Glutamatergic neuron (in vitro differentiated cells): ENCODE results near the gene SLC25A13. TPM values are rescaled to one million over a fixed set of nuclear protein-coding genes. Genes with fewer than 3 reads are reported as not detected.

Source experiments
- DNase-seq: peaks from one replicate; pipeline ENCODE4 v3.0.0; 2022
- H3K27ac Mint-ChIP-seq: one replicate; pipeline ENCODE4 v1.8.0; 2020; ENCODE audit warnings: mild to moderate bottlenecking, mixed read lengths, inconsistent platforms; ENCODE audit not compliant: unreplicated experiment
- H3K27me3 Mint-ChIP-seq: one replicate; pipeline ENCODE4 v1.8.0; 2020; ENCODE audit warnings: mild to moderate bottlenecking, moderate library complexity, mixed read lengths, inconsistent platforms; ENCODE audit not compliant: unreplicated experiment
- H3K36me3 Mint-ChIP-seq: one replicate; pipeline ENCODE4 v1.8.0; 2020; ENCODE audit warnings: mild to moderate bottlenecking, mixed read lengths, inconsistent platforms; ENCODE audit not compliant: unreplicated experiment
- H3K4me1 Mint-ChIP-seq: one replicate; pipeline ENCODE4 v1.8.0; 2020; ENCODE audit warnings: mild to moderate bottlenecking, low read depth, mixed read lengths, inconsistent platforms; ENCODE audit not compliant: unreplicated experiment
- H3K4me3 Mint-ChIP-seq: one replicate; pipeline ENCODE4 v1.8.0; 2020; ENCODE audit warnings: mild to moderate bottlenecking, mixed read lengths, inconsistent platforms; ENCODE audit not compliant: unreplicated experiment
- H3K9me3 Mint-ChIP-seq: one replicate; pipeline ENCODE4 v1.8.0; 2020; ENCODE audit warnings: mild to moderate bottlenecking, moderate library complexity, mixed read lengths, inconsistent platforms; ENCODE audit not compliant: unreplicated experiment
- CTCF ChIP-seq: fragments of 200-600 bp; sonication (generic); IDR thresholded peaks from one replicate; pipeline ENCODE4 v1.5.0; 2021; ENCODE audit not compliant: partially characterized antibody, unreplicated experiment
- total RNA-seq: library from RNA; stranded (reverse); fragmentation: NEBNext Ultra II Directional; extraction: Animal tissue kit (Norgen Biotek cat#: 25700); gene quantifications from one replicate; pipeline ENCODE4 v1.2.1, GENCODE V29; 2021; ENCODE audit not compliant: unreplicated experiment

The SLC25A13 gene
- total RNA-seq, 1 donor from 2014 or later, result 48.5 TPM

- no peak overlapping the region for H3K4me3 Mint-ChIP-seq
- H3K9me3 Mint-ChIP-seq, result no peaks in the 10 kb centered on the region
- no peaks in the 10 kb centered on the region for H3K4me1 Mint-ChIP-seq
- H3K36me3 Mint-ChIP-seq, result no peaks in the 10 kb centered on the region
- no peak overlapping the region for H3K27ac Mint-ChIP-seq
- TF ChIP-seq CTCF, result no peak
- H3K27me3 Mint-ChIP-seq, result no peaks in the 10 kb centered on the region
- no peak for DNase-seq
These were observed 142.6 kb downstream of the SLC25A13 start for GRCh38 chr7:96179341-96179740.

- Mint-ChIP-seq H3K27me3 (no peaks in the 10 kb centered on the region), H3K27ac (no peak overlapping the region), H3K4me1 (no peaks in the 10 kb centered on the region), H3K36me3 (no peaks in the 10 kb centered on the region), H3K4me3 (no peak overlapping the region), H3K9me3 (no peaks in the 10 kb centered on the region)
- no peak for TF ChIP-seq CTCF
- no peak for DNase-seq
These were observed 143.3 kb downstream of the SLC25A13 start for GRCh38 chr7:96178581-96178980.

GRCh38 chr7:96177353-96177752 is 144.5 kb downstream of the SLC25A13 start:
- Mint-ChIP-seq H3K4me3 (no peak overlapping the region), H3K27me3 (no peaks in the 10 kb centered on the region), H3K36me3 (no peaks in the 10 kb centered on the region), H3K27ac (no peak overlapping the region), H3K9me3 (no peaks in the 10 kb centered on the region), H3K4me1 (no peaks in the 10 kb centered on the region)
- no peak for DNase-seq
- TF ChIP-seq CTCF, result no peak

GRCh38 chr7:96174812-96175211 is 147.1 kb downstream of the SLC25A13 start:
- no peaks in the 10 kb centered on the region for H3K27me3 Mint-ChIP-seq
- H3K27ac Mint-ChIP-seq, result no peak overlapping the region
- no peak for TF ChIP-seq CTCF
- no peak overlapping the region for H3K4me3 Mint-ChIP-seq
- H3K9me3 Mint-ChIP-seq, result no peaks in the 10 kb centered on the region
- no peaks in the 10 kb centered on the region for H3K36me3 Mint-ChIP-seq
- DNase-seq, result no peak
- no peaks in the 10 kb centered on the region for H3K4me1 Mint-ChIP-seq

GRCh38 chr7:96173781-96174180 is 148.1 kb downstream of the SLC25A13 start:
- Mint-ChIP-seq H3K27me3 (no peaks in the 10 kb centered on the region), H3K9me3 (no peaks in the 10 kb centered on the region), H3K36me3 (no peaks in the 10 kb centered on the region), H3K27ac (no peak overlapping the region), H3K4me3 (no peak overlapping the region), H3K4me1 (no peaks in the 10 kb centered on the region)
- DNase-seq, result no peak
- TF ChIP-seq CTCF, result no peak
